HepG2 (cell line): ENCODE measurements around the gene MNAT1. TPM values are rescaled to one million over a fixed set of nuclear protein-coding genes. Genes with fewer than 3 reads are reported as not detected.

Source experiments
- CBX5 ChIP-seq: sonication (generic); formaldehyde crosslinking; IDR thresholded peaks from 2 replicates; pipeline ENCODE4 v1.4.0; 2020; ENCODE audit warnings: missing genetic modification reagents, borderline replicate concordance
- CENPT ChIP-seq: sonication (generic); formaldehyde crosslinking; IDR thresholded peaks from 2 replicates; pipeline ENCODE4 v1.8.0; 2022; ENCODE audit warnings: low read depth, mild to moderate bottlenecking, moderate library complexity, missing genetic modification reagents
- CHD2 ChIP-seq: IDR thresholded peaks from 2 replicates; pipeline ENCODE4 v1.6.1; 2011; ENCODE audit warnings: low read depth, low read length, improper control_type of control experiment
- HOXA5 ChIP-seq: sonication (generic); formaldehyde crosslinking; IDR thresholded peaks from 2 replicates; pipeline ENCODE4 v1.4.0; 2020; ENCODE audit warnings: missing genetic modification reagents
- ISX ChIP-seq: sonication (generic); formaldehyde crosslinking; conservative IDR thresholded peaks from 2 replicates; pipeline ENCODE4 v1.5.0; 2020; ENCODE audit warnings: missing genetic modification reagents
- LCORL ChIP-seq, 2 experiments: fragments of 450-650 bp in 1 of 2; sonication (generic) in 1 of 2; formaldehyde crosslinking in 1 of 2; IDR thresholded peaks; 2 replicates each; pipeline versions ENCODE4 v1.5.0 to v1.6.1; 2017 to 2020; ENCODE audit warnings: antibody characterized with exemption in 1 of 2, missing genetic modification reagents in 1 of 2
- NFE2 ChIP-seq: sonication (generic); formaldehyde crosslinking; IDR thresholded peaks from 2 replicates; pipeline ENCODE4 v1.4.0; 2020; ENCODE audit warnings: missing genetic modification reagents
- PHF8 ChIP-seq: sonication (generic); formaldehyde crosslinking; IDR thresholded peaks from 2 replicates; pipeline ENCODE4 v1.5.0; 2020; ENCODE audit warnings: missing genetic modification reagents
- PITX1 ChIP-seq: sonication (generic); formaldehyde crosslinking; IDR thresholded peaks from 2 replicates; pipeline ENCODE4 v1.5.1; 2020; ENCODE audit warnings: mild to moderate bottlenecking, missing genetic modification reagents
- POLR2A ChIP-seq, 2 experiments: IDR thresholded peaks; 2 replicates each; pipeline ENCODE4 v1.6.1; 2011; ENCODE audit warnings: low read depth in 2 of 2, low read length in 2 of 2, mild to moderate bottlenecking in 1 of 2, moderate library complexity in 1 of 2; ENCODE audit not compliant: insufficient read depth in 1 of 2
- SETDB1 ChIP-seq: sonication (generic); formaldehyde crosslinking; IDR thresholded peaks from 2 replicates; pipeline ENCODE4 v1.5.1; 2020; ENCODE audit warnings: missing genetic modification reagents, mild to moderate bottlenecking, borderline replicate concordance
- SKI ChIP-seq: fragments of 450-650 bp; IDR thresholded peaks from one replicate; pipeline ENCODE4 v1.6.1; 2018; ENCODE audit warnings: mild to moderate bottlenecking; ENCODE audit not compliant: partially characterized antibody
- SP1 ChIP-seq, 2 experiments: fragments of 450-650 bp in 1 of 2; sonication (generic) in 1 of 2; formaldehyde crosslinking in 1 of 2; IDR thresholded peaks; 2 replicates each; pipeline versions ENCODE4 v1.4.0 to v1.6.1; 2016 to 2020; ENCODE audit warnings: missing genetic modification reagents in 1 of 2
- ZFP1 ChIP-seq: IDR thresholded peaks from 2 replicates; pipeline ENCODE4 v1.6.1; 2016
- ZNF598 ChIP-seq: sonication (generic); formaldehyde crosslinking; IDR thresholded peaks from 2 replicates; pipeline ENCODE4 v1.5.1; 2020; ENCODE audit warnings: mild to moderate bottlenecking, missing genetic modification reagents, borderline replicate concordance
- ZNF615 ChIP-seq: sonication (generic); formaldehyde crosslinking; IDR thresholded peaks from 2 replicates; pipeline ENCODE4 v1.5.0; 2020; ENCODE audit warnings: mild to moderate bottlenecking, missing genetic modification reagents, borderline replicate concordance
- polyA plus RNA-seq, 8 experiments: library from polyadenylated mRNA; depleted of rRNA in 3 of 8; stranded (reverse) in 7 of 8; unstranded in 1 of 8; fragments of >200 nt; fragmentation: Illumina TruSeq in 4 of 8; extraction: Trizol in 4 of 8; gene quantifications; 2 replicates each; pipeline versions ENCODE4 v1.2.1 to v1.2.3, GENCODE V29; 2011 to 2016; ENCODE audit warnings: low read depth in 4 of 8, missing spikeins in 1 of 8, mixed read lengths in 1 of 8; ENCODE audit not compliant: insufficient read depth in 1 of 8
- total RNA-seq, 5 experiments: library from RNA; depleted of rRNA; stranded (reverse); fragments of >200 nt; fragmentation: Illumina TruSeq; extraction: Trizol; gene quantifications; 2 replicates each; pipeline ENCODE4 v1.2.3, GENCODE V29; 2016; ENCODE audit warnings: low read depth in 1 of 5
- TF ChIP-seq, protein P1 (sequence below): sonication (generic); formaldehyde crosslinking; IDR thresholded peaks from 2 replicates; pipeline ENCODE4 v1.4.0; 2020; ENCODE audit warnings: low read depth, mild to moderate bottlenecking, missing genetic modification reagents
- TF ChIP-seq, protein P2 (sequence below): IDR thresholded peaks from 2 replicates; pipeline ENCODE4 v1.6.1; 2016
- TF ChIP-seq, protein P3 (sequence below): sonication (generic); formaldehyde crosslinking; IDR thresholded peaks from 2 replicates; pipeline ENCODE4 v1.4.0; 2020; ENCODE audit warnings: missing genetic modification reagents
- TF ChIP-seq, protein P4 (sequence below): sonication (generic); formaldehyde crosslinking; IDR thresholded peaks from 2 replicates; pipeline ENCODE4 v1.4.0; 2020; ENCODE audit warnings: mild to moderate bottlenecking, low read depth, missing genetic modification reagents
- TF ChIP-seq, protein P5 (sequence below): IDR thresholded peaks from 2 replicates; pipeline ENCODE4 v1.6.1; 2016
- TF ChIP-seq, protein P6 (sequence below): sonication (generic); formaldehyde crosslinking; IDR thresholded peaks from 2 replicates; pipeline ENCODE4 v1.5.0; 2020; ENCODE audit warnings: missing genetic modification reagents
- TF ChIP-seq, protein P7 (sequence below): sonication (generic); formaldehyde crosslinking; IDR thresholded peaks from 2 replicates; pipeline ENCODE4 v1.8.0; 2022; ENCODE audit warnings: missing genetic modification reagents, low read depth, mild to moderate bottlenecking, borderline replicate concordance

MNAT1 gene
- total and polyA plus RNA-seq, 2 of the 13 experiments (the other 11 are each of a cell fraction or from before 2014, with no cell fraction given): 49.2 to 94.8 TPM

DNA sequence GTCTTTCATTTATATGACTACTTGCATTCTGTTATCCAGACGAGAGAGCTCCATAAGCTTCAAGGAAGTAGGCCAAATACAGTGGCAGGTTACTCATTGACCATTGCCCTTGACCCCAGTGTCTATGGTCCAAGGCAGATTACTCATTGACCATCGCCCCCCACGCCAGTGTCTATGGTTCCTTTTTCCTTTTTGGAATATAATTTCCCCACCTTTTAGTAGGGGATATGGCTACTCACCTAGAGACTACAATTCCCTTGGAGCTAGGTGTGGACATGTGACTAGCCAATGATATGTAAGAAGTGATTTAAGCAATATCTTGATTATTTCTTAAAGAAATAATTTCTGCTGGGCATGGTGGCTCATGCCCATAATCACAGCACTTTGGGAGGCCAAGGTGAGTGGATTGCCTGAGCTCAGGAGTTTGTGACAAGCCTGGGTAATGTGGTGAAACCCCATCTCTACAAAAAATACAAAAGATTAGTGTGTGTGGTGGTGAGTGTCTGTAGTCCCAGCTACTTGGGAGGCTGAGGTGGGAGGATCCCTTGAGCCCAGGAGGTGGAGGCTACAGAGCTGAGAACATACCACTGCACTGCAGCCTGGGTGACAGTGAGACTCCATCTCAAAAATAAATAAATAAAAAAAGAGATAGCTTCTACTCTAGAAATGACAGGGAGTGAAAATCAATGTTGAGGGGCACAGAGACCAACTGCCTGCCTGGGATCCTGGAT is 43.0 kb upstream of the MNAT1 start (continued):
- TF ChIP-seq, protein P1, sequence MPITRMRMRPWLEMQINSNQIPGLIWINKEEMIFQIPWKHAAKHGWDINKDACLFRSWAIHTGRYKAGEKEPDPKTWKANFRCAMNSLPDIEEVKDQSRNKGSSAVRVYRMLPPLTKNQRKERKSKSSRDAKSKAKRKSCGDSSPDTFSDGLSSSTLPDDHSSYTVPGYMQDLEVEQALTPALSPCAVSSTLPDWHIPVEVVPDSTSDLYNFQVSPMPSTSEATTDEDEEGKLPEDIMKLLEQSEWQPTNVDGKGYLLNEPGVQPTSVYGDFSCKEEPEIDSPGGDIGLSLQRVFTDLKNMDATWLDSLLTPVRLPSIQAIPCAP (CRISPR knock-in tag): no peak
- TF ChIP-seq POLR2A (IDR thresholded peaks at IDR 0.05; ENCODE audit: insufficient read depth in 1 of 2, low read depth in 2 of 2, low read length in 2 of 2): no peak
- TF ChIP-seq, protein P2, sequence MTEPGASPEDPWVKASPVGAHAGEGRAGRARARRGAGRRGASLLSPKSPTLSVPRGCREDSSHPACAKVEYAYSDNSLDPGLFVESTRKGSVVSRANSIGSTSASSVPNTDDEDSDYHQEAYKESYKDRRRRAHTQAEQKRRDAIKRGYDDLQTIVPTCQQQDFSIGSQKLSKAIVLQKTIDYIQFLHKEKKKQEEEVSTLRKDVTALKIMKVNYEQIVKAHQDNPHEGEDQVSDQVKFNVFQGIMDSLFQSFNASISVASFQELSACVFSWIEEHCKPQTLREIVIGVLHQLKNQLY (CRISPR knock-in tag): no peak
- TF ChIP-seq CBX5 (CRISPR knock-in tag): no peak
- no peak for TF ChIP-seq ISX
- TF ChIP-seq, protein P3, sequence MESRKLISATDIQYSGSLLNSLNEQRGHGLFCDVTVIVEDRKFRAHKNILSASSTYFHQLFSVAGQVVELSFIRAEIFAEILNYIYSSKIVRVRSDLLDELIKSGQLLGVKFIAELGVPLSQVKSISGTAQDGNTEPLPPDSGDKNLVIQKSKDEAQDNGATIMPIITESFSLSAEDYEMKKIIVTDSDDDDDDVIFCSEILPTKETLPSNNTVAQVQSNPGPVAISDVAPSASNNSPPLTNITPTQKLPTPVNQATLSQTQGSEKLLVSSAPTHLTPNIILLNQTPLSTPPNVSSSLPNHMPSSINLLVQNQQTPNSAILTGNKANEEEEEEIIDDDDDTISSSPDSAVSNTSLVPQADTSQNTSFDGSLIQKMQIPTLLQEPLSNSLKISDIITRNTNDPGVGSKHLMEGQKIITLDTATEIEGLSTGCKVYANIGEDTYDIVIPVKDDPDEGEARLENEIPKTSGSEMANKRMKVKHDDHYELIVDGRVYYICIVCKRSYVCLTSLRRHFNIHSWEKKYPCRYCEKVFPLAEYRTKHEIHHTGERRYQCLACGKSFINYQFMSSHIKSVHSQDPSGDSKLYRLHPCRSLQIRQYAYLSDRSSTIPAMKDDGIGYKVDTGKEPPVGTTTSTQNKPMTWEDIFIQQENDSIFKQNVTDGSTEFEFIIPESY: no peak
- no peak for TF ChIP-seq SETDB1 (CRISPR knock-in tag)
- TF ChIP-seq SP1 (IDR thresholded peaks at IDR 0.05): no peak
- no peak for TF ChIP-seq SP1 (CRISPR knock-in tag; IDR thresholded peaks at IDR 0.05)
- TF ChIP-seq HOXA5 (CRISPR knock-in tag): no peak
- TF ChIP-seq CENPT (CRISPR knock-in tag): no peak
- TF ChIP-seq CHD2: no peak
- TF ChIP-seq ZNF598 (CRISPR knock-in tag): no peak
- TF ChIP-seq PITX1 (CRISPR knock-in tag): no peak
- TF ChIP-seq PHF8: no peak
- TF ChIP-seq, protein P4, sequence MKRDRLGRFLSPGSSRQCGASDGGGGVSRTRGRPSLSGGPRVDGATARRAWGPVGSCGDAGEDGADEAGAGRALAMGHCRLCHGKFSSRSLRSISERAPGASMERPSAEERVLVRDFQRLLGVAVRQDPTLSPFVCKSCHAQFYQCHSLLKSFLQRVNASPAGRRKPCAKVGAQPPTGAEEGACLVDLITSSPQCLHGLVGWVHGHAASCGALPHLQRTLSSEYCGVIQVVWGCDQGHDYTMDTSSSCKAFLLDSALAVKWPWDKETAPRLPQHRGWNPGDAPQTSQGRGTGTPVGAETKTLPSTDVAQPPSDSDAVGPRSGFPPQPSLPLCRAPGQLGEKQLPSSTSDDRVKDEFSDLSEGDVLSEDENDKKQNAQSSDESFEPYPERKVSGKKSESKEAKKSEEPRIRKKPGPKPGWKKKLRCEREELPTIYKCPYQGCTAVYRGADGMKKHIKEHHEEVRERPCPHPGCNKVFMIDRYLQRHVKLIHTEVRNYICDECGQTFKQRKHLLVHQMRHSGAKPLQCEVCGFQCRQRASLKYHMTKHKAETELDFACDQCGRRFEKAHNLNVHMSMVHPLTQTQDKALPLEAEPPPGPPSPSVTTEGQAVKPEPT (CRISPR knock-in tag): no peak
- TF ChIP-seq, protein P5, sequence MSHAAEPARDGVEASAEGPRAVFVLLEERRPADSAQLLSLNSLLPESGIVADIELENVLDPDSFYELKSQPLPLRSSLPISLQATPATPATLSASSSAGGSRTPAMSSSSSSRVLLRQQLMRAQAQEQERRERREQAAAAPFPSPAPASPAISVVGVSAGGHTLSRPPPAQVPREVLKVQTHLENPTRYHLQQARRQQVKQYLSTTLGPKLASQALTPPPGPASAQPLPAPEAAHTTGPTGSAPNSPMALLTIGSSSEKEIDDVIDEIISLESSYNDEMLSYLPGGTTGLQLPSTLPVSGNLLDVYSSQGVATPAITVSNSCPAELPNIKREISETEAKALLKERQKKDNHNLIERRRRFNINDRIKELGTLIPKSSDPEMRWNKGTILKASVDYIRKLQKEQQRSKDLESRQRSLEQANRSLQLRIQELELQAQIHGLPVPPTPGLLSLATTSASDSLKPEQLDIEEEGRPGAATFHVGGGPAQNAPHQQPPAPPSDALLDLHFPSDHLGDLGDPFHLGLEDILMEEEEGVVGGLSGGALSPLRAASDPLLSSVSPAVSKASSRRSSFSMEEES (CRISPR knock-in tag): no peak
- TF ChIP-seq, protein P6, sequence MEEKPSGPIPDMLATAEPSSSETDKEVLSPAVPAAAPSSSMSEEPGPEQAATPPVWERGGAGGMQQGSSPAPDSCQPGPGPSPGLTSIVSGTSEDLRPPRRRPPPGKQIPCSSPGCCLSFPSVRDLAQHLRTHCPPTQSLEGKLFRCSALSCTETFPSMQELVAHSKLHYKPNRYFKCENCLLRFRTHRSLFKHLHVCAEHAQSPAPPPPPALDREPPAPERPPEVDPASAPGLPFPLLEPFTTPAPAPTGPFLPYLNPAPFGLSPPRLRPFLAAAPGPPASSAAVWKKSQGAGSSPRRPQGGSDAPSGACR (CRISPR knock-in tag): no peak
- no peak for TF ChIP-seq ZNF615
- TF ChIP-seq SKI: peak; percentile 67
- TF ChIP-seq LCORL (IDR thresholded peaks at IDR 0.05): no peak
- peak; percentile 38; the same call in 1 of the 2 replicates for TF ChIP-seq LCORL (CRISPR knock-in tag; IDR thresholded peaks at IDR 0.05)
- no peak for TF ChIP-seq ZFP1
- TF ChIP-seq, protein P7, sequence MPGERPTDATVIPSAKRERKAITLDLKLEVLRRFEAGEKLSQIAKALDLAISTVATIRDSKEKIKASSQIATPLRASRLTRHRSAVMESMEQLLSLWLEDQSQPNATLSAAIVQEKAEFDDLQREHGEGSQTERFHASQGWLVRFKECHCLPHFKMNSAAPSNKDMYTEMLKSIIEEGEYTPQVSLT (CRISPR knock-in tag): no peak
- no peak for TF ChIP-seq NFE2 (CRISPR knock-in tag)
